Hepatocyte (in vitro differentiated cells): Measurements from ENCODE around the gene RIMKLA. TPM values are rescaled to one million over a fixed set of nuclear protein-coding genes. Genes with fewer than 3 reads are reported as not detected.

Source experiments
- DNase-seq: peaks from one replicate; pipeline ENCODE4 v3.0.0-alpha.2; 2016; ENCODE audit warnings: low spot score
- H2AFZ ChIP-seq: fragments of 200-600 bp; sonication (generic); 2 replicates; pipeline ENCODE4 v1.6.0; 2016; ENCODE audit warnings: antibody characterized with exemption, mild to moderate bottlenecking
- H3K27ac ChIP-seq: fragments of 200-600 bp; sonication (generic); 2 replicates; pipeline ENCODE4 v1.5.1; 2016; ENCODE audit warnings: mild to moderate bottlenecking
- H3K27me3 ChIP-seq: fragments of 200-600 bp; sonication (generic); 2 replicates; pipeline ENCODE4 v1.6.1; 2016
- H3K36me3 ChIP-seq: fragments of 200-600 bp; sonication (generic); replicated peaks from 2 replicates; pipeline ENCODE4 v1.5.1; 2016; ENCODE audit warnings: low read depth; ENCODE audit not compliant: insufficient read depth
- H3K4me1 ChIP-seq: fragments of 200-600 bp; sonication (generic); 2 replicates; pipeline ENCODE4 v1.5.1; 2016; ENCODE audit warnings: mild to moderate bottlenecking, moderate library complexity; ENCODE audit not compliant: insufficient read depth
- H3K4me2 ChIP-seq: fragments of 200-600 bp; sonication (generic); 2 replicates; pipeline ENCODE4 v1.6.0; 2016
- H3K4me3 ChIP-seq: fragments of 200-600 bp; sonication (generic); 2 replicates; pipeline ENCODE4 v1.5.1; 2016; ENCODE audit warnings: mild to moderate bottlenecking
- H3K79me2 ChIP-seq: fragments of 200-600 bp; sonication (generic); 2 replicates; pipeline ENCODE4 v1.6.0; 2017; ENCODE audit warnings: mild to moderate bottlenecking
- H3K9me2 ChIP-seq: fragments of 200-600 bp; sonication (generic); replicated peaks from 2 replicates; pipeline ENCODE4 v1.6.0; 2017; ENCODE audit warnings: mild to moderate bottlenecking; ENCODE audit not compliant: insufficient read depth
- H3K9me3 ChIP-seq: fragments of 200-600 bp; sonication (generic); 2 replicates; pipeline ENCODE4 v1.5.1; 2016; ENCODE audit warnings: low read depth, mild to moderate bottlenecking
- H4K20me1 ChIP-seq: fragments of 200-600 bp; sonication (generic); 2 replicates; pipeline ENCODE4 v1.6.0; 2016; ENCODE audit warnings: mild to moderate bottlenecking; ENCODE audit not compliant: insufficient read depth, poor library complexity, severe bottlenecking
- EZH2 ChIP-seq: fragments of 200-600 bp; sonication (generic); IDR thresholded peaks from 2 replicates; pipeline ENCODE4 v1.6.1; 2016; ENCODE audit warnings: antibody characterized with exemption, mild to moderate bottlenecking, borderline replicate concordance
- EZH2phosphoT487 ChIP-seq: fragments of 200-600 bp; sonication (generic); IDR thresholded peaks from one replicate; pipeline ENCODE4 v1.6.1; 2018; ENCODE audit warnings: antibody characterized with exemption, mild to moderate bottlenecking, low read depth, moderate library complexity; ENCODE audit not compliant: unreplicated experiment, severe bottlenecking
- WGBS: methylation state at CpG from one replicate; pipeline ENCODE4 v1.1.6; 2016; ENCODE audit warnings: low lambda C conversion rate; ENCODE audit errors: missing lambda C conversion rate; 5-methylcytosine and 5-hydroxymethylcytosine counted together
- polyA plus RNA-seq: library from polyadenylated mRNA; unstranded; fragments of >200 nt; fragmentation: Nextera tagmentation; extraction: Ambion mirVana; gene quantifications from 2 replicates; pipeline ENCODE4 v1.2.1, GENCODE V29; 2016
- total RNA-seq: library from RNA; depleted of rRNA; stranded (reverse); fragments of >200 nt; gene quantifications from 2 replicates; pipeline ENCODE4 v1.2.3, GENCODE V29; 2014
- TF ChIP-seq, protein P1 (sequence below): fragments of 200-600 bp; sonication (generic); IDR thresholded peaks from 2 replicates; pipeline ENCODE4 v1.5.1; 2016; ENCODE audit warnings: antibody characterized with exemption, mild to moderate bottlenecking; ENCODE audit not compliant: poor library complexity

The RIMKLA gene
- total and polyA plus RNA-seq, 2 experiments from 2014 or later = 0.66 to 1.1 TPM

GRCh38 chr1:42442662-42443061 is 62.1 kb downstream of the RIMKLA start:
- Histone ChIP-seq H3K9me3 (no peaks in the 10 kb centered on the region), H3K36me3 (no peaks in the 10 kb centered on the region), H3K27me3 (no peaks in the 10 kb centered on the region), H3K79me2 (no peaks in the 10 kb centered on the region), H3K4me2 (no peak overlapping the region), H3K9me2 (no peaks in the 10 kb centered on the region), H3K4me1 (no peaks in the 10 kb centered on the region), H3K4me3 (no peak overlapping the region), H2AFZ (no peak overlapping the region), H3K27ac (no peak overlapping the region), H4K20me1 (no peaks in the 10 kb centered on the region)
- DNase-seq = no peak
- WGBS = 63% methylated on average over 2 of the region's 2 CpGs
- no peak for TF ChIP-seq EZH2phosphoT487
- TF ChIP-seq EZH2 = no peak
- TF ChIP-seq, protein P1, sequence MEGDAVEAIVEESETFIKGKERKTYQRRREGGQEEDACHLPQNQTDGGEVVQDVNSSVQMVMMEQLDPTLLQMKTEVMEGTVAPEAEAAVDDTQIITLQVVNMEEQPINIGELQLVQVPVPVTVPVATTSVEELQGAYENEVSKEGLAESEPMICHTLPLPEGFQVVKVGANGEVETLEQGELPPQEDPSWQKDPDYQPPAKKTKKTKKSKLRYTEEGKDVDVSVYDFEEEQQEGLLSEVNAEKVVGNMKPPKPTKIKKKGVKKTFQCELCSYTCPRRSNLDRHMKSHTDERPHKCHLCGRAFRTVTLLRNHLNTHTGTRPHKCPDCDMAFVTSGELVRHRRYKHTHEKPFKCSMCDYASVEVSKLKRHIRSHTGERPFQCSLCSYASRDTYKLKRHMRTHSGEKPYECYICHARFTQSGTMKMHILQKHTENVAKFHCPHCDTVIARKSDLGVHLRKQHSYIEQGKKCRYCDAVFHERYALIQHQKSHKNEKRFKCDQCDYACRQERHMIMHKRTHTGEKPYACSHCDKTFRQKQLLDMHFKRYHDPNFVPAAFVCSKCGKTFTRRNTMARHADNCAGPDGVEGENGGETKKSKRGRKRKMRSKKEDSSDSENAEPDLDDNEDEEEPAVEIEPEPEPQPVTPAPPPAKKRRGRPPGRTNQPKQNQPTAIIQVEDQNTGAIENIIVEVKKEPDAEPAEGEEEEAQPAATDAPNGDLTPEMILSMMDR = no peak

GRCh38 chr1:42449256-42449655 is 68.7 kb downstream of the RIMKLA start:
- no peak overlapping the region for H3K27ac ChIP-seq

GRCh38 chr1:42450061-42450460 is 69.5 kb downstream of the RIMKLA start:
- Histone ChIP-seq H3K4me2 (no peak overlapping the region), H3K27ac (no peak overlapping the region)
- 84% methylated on average over 1 of the region's 1 CpG for WGBS

More at GRCh38 chr1:42449256-42449655, 68.7 kb downstream of the RIMKLA start:
- no peaks in the 10 kb centered on the region for H3K4me1 ChIP-seq
- H3K79me2 ChIP-seq = no peaks in the 10 kb centered on the region
- H3K9me2 ChIP-seq = no peaks in the 10 kb centered on the region
- no peaks in the 10 kb centered on the region for H4K20me1 ChIP-seq
- H2AFZ ChIP-seq = no peak overlapping the region
- no peaks in the 10 kb centered on the region for H3K27me3 ChIP-seq
- no peaks in the 10 kb centered on the region for H3K9me3 ChIP-seq
- DNase-seq = no peak
- TF ChIP-seq EZH2phosphoT487 (no peak), EZH2 (no peak)
- TF ChIP-seq, protein P1 = no peak
- H3K36me3 ChIP-seq = no peaks in the 10 kb centered on the region
- no peak overlapping the region for H3K4me2 ChIP-seq
- no peak overlapping the region for H3K4me3 ChIP-seq

GRCh38 chr1:42453386-42453785 is 72.8 kb downstream of the RIMKLA start:
- TF ChIP-seq EZH2phosphoT487 (no peak), EZH2 (no peak)
- TF ChIP-seq, protein P1 = no peak
- WGBS = 87% methylated on average over 4 of the region's 4 CpGs
- Histone ChIP-seq H4K20me1 (no peaks in the 10 kb centered on the region), H3K36me3 (no peaks in the 10 kb centered on the region), H3K4me3 (no peak overlapping the region), H3K4me2 (no peak overlapping the region), H3K4me1 (peaks cover 9% of the 10 kb centered on the region), H3K9me3 (no peaks in the 10 kb centered on the region), H3K27me3 (no peaks in the 10 kb centered on the region), H3K27ac (no peak overlapping the region), H3K9me2 (no peaks in the 10 kb centered on the region), H3K79me2 (peaks cover 7% of the 10 kb centered on the region), H2AFZ (no peak overlapping the region)
- DNase-seq = no peak

More at GRCh38 chr1:42450061-42450460, 69.5 kb downstream of the RIMKLA start:
- Histone ChIP-seq H3K79me2 (no peaks in the 10 kb centered on the region), H3K4me3 (no peak overlapping the region), H3K36me3 (no peaks in the 10 kb centered on the region), H3K9me2 (no peaks in the 10 kb centered on the region), H3K27me3 (no peaks in the 10 kb centered on the region), H2AFZ (no peak overlapping the region), H3K4me1 (no peaks in the 10 kb centered on the region), H3K9me3 (no peaks in the 10 kb centered on the region), H4K20me1 (no peaks in the 10 kb centered on the region)
- TF ChIP-seq EZH2phosphoT487 = no peak
- no peak for DNase-seq
